Stomach (tissue), 4 donors: ENCODE measurements around the gene STEAP2.

Experiments
- POLR2A ChIP-seq, 4 donors: fragments of 450-650 bp; IDR thresholded peaks; one replicate each; pipeline ENCODE4 v1.6.1; 2016; ENCODE audit warnings: antibody characterized with exemption in 4 of 4, control low read depth in 2 of 4, mild to moderate bottlenecking in 1 of 4, moderate library complexity in 1 of 4
- TF ChIP-seq, protein P1 (sequence below), 7 experiments: fragments of 450-650 bp in 4 of 7; fragments of 200-600 bp in 3 of 7; sonication (generic) in 3 of 7; IDR thresholded peaks; one replicate each; pipeline ENCODE4 v1.5.1; 2016 to 2019; ENCODE audit warnings: antibody characterized with exemption in 7 of 7, control low read depth in 2 of 7, mild to moderate bottlenecking in 1 of 7

DNA sequence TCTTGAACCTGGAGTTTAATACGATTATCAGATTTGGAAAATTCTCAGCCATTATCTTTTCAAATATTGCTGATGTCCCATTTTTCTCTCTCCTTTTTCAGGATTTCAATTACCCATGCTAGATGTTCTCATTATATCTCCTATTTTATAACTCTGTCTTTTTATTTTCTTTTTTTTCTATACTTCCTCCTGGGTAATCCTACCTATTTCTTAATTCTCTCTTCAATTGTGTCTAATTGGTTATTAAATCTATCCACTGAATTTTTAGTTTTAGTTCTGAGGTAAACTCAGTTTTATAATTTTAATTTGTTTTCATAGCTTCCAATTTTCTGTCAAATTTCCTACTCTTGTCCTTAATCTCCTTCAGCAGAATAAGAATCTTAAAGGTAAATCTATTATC lies 41.6 kb upstream of the STEAP2 start:
- no peak for TF ChIP-seq POLR2A (IDR thresholded peaks at IDR 0.05)
- TF ChIP-seq, protein P1, sequence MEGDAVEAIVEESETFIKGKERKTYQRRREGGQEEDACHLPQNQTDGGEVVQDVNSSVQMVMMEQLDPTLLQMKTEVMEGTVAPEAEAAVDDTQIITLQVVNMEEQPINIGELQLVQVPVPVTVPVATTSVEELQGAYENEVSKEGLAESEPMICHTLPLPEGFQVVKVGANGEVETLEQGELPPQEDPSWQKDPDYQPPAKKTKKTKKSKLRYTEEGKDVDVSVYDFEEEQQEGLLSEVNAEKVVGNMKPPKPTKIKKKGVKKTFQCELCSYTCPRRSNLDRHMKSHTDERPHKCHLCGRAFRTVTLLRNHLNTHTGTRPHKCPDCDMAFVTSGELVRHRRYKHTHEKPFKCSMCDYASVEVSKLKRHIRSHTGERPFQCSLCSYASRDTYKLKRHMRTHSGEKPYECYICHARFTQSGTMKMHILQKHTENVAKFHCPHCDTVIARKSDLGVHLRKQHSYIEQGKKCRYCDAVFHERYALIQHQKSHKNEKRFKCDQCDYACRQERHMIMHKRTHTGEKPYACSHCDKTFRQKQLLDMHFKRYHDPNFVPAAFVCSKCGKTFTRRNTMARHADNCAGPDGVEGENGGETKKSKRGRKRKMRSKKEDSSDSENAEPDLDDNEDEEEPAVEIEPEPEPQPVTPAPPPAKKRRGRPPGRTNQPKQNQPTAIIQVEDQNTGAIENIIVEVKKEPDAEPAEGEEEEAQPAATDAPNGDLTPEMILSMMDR (IDR thresholded peaks at IDR 0.05) = no peak
